Naive thymus-derived CD4-positive, alpha-beta T cell (primary cell): ENCODE measurements around the gene KCNN2. TPM values are rescaled to one million over a fixed set of nuclear protein-coding genes. Genes with fewer than 3 reads are reported as not detected.

ENCODE experiments used
- ATAC-seq: fragments of 150-1000 bp; cut with Tn5 transposase; 2 replicates; pipeline ENCODE4 v1.10.0; 2021; ENCODE audit warnings: mild to moderate bottlenecking, moderate library complexity
- CTCF ChIA-PET: fragments of 350-600 bp; sonication (Branson Sonifier 250); formaldehyde crosslinking; loops from one replicate; lab custom pipeline; 2021; ENCODE audit warnings: antibody characterized with exemption; lab: Charles Lee
- POLR2A ChIA-PET: fragments of 350-600 bp; sonication (Branson Sonifier 250); formaldehyde crosslinking; loops from one replicate; lab custom pipeline; 2021; ENCODE audit warnings: antibody characterized with exemption, inconsistent platforms; lab: Charles Lee
- DNase-seq, 9 donors: peaks; one replicate each; pipeline versions ENCODE4 v3.0.0 to v3.0.0-alpha.2; 2020 to 2022; ENCODE audit warnings: mixed read lengths in 1 of 9
- H3K27ac ChIP-seq: one replicate; pipeline ENCODE4 v1.7.0; 2013; ENCODE audit warnings: mild to moderate bottlenecking, low read depth, low read length, moderate library complexity
- H3K27me3 ChIP-seq, 2 donors: one replicate each; pipeline ENCODE4 v1.7.0; 2013; ENCODE audit warnings: low read length in 2 of 2, mild to moderate bottlenecking in 2 of 2, moderate library complexity in 2 of 2; ENCODE audit not compliant: control insufficient read depth in 2 of 2, insufficient read depth in 2 of 2
- H3K36me3 ChIP-seq, 3 experiments: 1 replicate in 2 of 3; 2 replicates in 1 of 3; pipeline ENCODE4 v1.7.0; 2013; ENCODE audit warnings: low read length in 3 of 3, mild to moderate bottlenecking in 3 of 3, moderate library complexity in 1 of 3; ENCODE audit not compliant: insufficient read depth in 3 of 3, control insufficient read depth in 2 of 3
- H3K4me1 ChIP-seq, 2 donors: one replicate each; pipeline ENCODE4 v1.7.0; 2013; ENCODE audit warnings: low read length in 2 of 2, mild to moderate bottlenecking in 2 of 2, moderate library complexity in 1 of 2; ENCODE audit not compliant: control insufficient read depth in 2 of 2, insufficient read depth in 2 of 2
- H3K4me3 ChIP-seq: 2 replicates; pipeline ENCODE4 v1.7.0; 2013; ENCODE audit warnings: mild to moderate bottlenecking, low read length
- H3K9me3 ChIP-seq, 3 experiments: 1 replicate in 2 of 3; 2 replicates in 1 of 3; pipeline ENCODE4 v1.7.0; 2013; ENCODE audit warnings: low read length in 3 of 3; ENCODE audit not compliant: control insufficient read depth in 2 of 3
- H3K27ac Mint-ChIP-seq, 9 donors: one replicate each; pipeline ENCODE4 v1.8.0; 2020 to 2022; ENCODE audit warnings: mixed read lengths in 9 of 9, mild to moderate bottlenecking in 8 of 9, moderate library complexity in 5 of 9, inconsistent platforms in 2 of 9
- H3K27me3 Mint-ChIP-seq, 5 donors: one replicate each; pipeline ENCODE4 v1.8.0; 2021 to 2022; ENCODE audit warnings: mixed read lengths in 5 of 5, mild to moderate bottlenecking in 1 of 5
- H3K36me3 Mint-ChIP-seq, 5 donors: one replicate each; pipeline ENCODE4 v1.8.0; 2020 to 2022; ENCODE audit warnings: mixed read lengths in 5 of 5, mild to moderate bottlenecking in 3 of 5, inconsistent platforms in 1 of 5
- H3K4me1 Mint-ChIP-seq, 7 donors: one replicate each; pipeline ENCODE4 v1.8.0; 2020 to 2022; ENCODE audit warnings: mixed read lengths in 7 of 7, mild to moderate bottlenecking in 3 of 7, inconsistent platforms in 1 of 7
- H3K4me3 Mint-ChIP-seq, 10 donors: one replicate each; pipeline ENCODE4 v1.8.0; 2020 to 2022; ENCODE audit warnings: mild to moderate bottlenecking in 10 of 10, mixed read lengths in 10 of 10, moderate library complexity in 6 of 10, inconsistent platforms in 2 of 10
- H3K9me3 Mint-ChIP-seq, 11 donors: one replicate each; pipeline ENCODE4 v1.8.0; 2020 to 2022; ENCODE audit warnings: mixed read lengths in 11 of 11, mild to moderate bottlenecking in 4 of 11, inconsistent platforms in 1 of 11, moderate library complexity in 1 of 11
- intact Hi-C, 2 donors: fragments of 100-400 bp; cut with micrococcal nuclease; formaldehyde crosslinking; loops; one replicate each; pipeline ENCODE4 v1.15.1; 2023
- polyA plus RNA-seq, 2 donors: library from polyadenylated mRNA; unstranded; fragments of 300-500 nt; fragmentation: Illumina TruSeq; gene quantifications; one replicate each; pipeline ENCODE4 v1.2.3, GENCODE V29; 2021
- total RNA-seq, 6 experiments: library from RNA in 5 of 6; stranded (reverse) in 5 of 6; gene quantifications; 1 replicate in 5 of 6; 2 replicates in 1 of 6; pipeline ENCODE4 v1.2.3 and lab custom pipeline; 2021 to 2026

The KCNN2 gene
- total and polyA plus RNA-seq, 7 experiments from 2014 or later: not detected

DNA sequence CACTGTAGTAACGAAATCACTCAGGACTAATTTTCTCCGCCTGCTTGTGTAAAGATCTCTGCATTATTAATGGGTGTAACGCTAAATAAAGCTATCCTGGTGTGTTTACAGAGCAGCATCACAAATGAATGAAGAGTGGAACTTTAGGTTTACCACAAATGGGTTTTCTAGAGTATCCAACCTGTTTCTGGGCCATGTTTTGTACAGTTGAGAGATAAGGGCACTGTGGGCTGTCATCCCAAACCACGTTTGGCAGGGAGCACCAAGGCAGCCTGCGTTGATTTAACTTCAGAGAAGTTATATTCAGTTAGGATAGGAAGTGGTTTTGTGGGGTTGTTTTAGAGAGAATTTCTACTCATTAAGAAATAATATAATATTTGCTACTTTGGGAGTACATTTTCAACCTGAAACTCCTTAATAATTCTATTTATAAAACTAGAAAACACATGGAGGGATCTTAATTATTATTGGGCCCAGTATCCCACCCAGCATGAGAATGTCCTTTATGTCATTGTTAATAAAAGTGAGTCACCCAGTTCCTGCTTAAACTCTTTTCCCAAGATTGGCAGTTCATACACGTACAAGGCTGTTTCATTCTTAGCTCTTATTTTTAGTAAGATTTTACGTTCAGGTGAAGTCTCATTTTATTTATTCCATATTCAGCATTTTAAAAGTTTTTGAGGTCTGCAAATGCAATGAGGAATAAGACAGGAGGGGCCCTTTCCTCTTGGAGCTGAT is 8.0 kb downstream of the KCNN2 start:
- CTCF ChIA-PET: no interaction called here
- no peak for DNase-seq
- Histone ChIP-seq H3K27ac (no peak overlapping the region), H3K27me3 (no peaks in the 10 kb centered on the region), H3K9me3 (no peaks in the 10 kb centered on the region), H3K4me1 (no peaks in the 10 kb centered on the region), H3K4me3 (no peak overlapping the region), H3K36me3 (no peaks in the 10 kb centered on the region)
- Mint-ChIP-seq H3K4me1 (no peaks in the 10 kb centered on the region), H3K4me3 (no peak overlapping the region), H3K27me3 (peaks cover 2 to 11% (median 6%) of the 10 kb centered on the region in 5 donors), H3K36me3 (no peaks in the 10 kb centered on the region), H3K27ac (no peak overlapping the region), H3K9me3 (peaks cover 0 to 6% (median 0%) of the 10 kb centered on the region in 11 donors)
- intact Hi-C loops: no loop called here
- POLR2A ChIA-PET: no interaction called here
- ATAC-seq: no peak

DNA sequence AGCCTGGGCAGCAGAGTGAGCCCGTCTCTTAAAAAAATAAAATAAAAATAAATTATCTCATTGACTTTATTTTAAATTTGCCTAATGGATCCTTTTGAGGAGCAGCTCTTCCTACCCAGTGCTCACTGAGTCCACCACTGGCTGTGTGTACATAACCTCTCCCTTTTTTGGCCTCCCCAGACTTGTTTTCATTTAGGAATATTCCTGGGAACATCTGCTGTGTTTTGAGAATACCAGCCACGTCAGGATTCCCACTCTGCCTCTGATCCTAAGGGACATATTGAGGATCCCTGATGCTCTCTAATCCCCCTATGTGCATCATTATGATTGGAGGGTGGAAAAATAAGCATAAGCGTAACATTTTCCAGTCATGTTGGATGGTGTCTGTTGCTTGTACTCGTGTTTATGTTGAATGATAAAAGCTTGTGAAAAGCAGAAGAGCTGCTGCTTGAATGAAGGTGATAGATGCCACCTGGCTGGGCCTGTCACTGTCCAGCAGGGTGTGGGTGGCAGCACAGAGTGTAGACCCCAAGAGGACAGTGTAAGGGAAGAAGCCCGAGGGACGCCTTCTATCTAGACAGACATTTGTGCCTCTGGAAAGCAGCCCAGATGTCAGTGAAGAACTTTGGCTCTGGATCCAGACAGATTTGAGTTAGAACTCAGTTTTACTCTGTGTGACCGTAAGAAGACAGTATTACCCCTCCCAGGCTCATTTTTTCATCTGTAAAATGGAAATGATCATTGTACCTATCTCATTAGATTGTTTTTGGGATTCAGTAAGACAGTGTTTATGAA is 15.4 kb downstream of the KCNN2 start:
- Histone ChIP-seq H3K4me1 (no peaks in the 10 kb centered on the region), H3K27me3 (no peaks in the 10 kb centered on the region), H3K4me3 (no peak overlapping the region), H3K27ac (no peak overlapping the region), H3K36me3 (no peaks in the 10 kb centered on the region), H3K9me3 (no peaks in the 10 kb centered on the region)
- no peak for DNase-seq
- no peak overlapping the region for H3K4me3 Mint-ChIP-seq
- H3K27me3 Mint-ChIP-seq: peaks cover 0 to 4% (median 0%) of the 10 kb centered on the region in 5 donors
- H3K9me3 Mint-ChIP-seq: peaks cover 0 to 9% (median 0%) of the 10 kb centered on the region in 11 donors
- no peak for ATAC-seq
- H3K36me3 Mint-ChIP-seq: no peaks in the 10 kb centered on the region
- H3K27ac Mint-ChIP-seq: no peak overlapping the region
- intact Hi-C loops: no loop called here
- POLR2A ChIA-PET: no interaction called here
- H3K4me1 Mint-ChIP-seq: no peaks in the 10 kb centered on the region
- CTCF ChIA-PET: no interaction called here

DNA sequence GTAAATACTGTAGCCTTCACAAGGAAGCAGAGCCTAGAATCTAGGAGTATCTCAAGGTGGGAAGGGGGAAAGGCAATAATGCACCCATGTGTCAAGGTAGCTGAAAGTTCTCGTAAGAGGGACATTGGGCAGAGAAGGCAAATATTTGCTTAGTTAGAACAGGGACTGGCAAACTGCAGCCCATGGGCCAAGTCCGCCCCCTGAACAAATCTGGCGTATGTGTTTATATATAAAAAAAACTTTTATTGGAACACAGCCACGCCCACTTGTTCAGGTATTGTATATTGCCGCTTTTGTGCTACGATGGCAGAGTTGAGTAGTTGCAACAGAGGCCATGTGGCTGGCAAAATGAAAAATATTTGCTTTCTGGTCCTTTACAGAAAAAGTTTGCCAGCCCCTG is 16.1 kb downstream of the KCNN2 start:
- no peaks in the 10 kb centered on the region for H3K4me1 Mint-ChIP-seq

DNA sequence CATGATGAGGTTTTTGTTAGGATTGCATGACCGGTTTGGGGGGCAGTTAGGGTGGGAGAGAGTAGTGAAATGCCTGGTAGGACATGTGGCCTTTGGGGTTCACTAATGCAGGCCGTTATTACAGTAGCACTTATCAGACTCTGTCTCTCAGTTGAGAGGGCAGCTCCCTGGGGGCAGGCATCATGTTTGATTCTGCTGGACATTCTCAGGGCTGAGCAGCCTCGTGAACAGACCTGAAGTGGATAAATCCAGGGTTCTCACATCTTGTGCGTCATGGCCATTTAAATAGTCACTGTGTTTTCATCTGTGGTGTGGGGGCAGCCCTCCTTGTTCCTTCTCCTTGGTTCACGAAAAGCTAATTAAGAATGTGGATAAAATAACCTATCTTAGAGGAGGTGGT is 18.9 kb downstream of the KCNN2 start:
- CTCF ChIA-PET: no interaction called here
- no peaks in the 10 kb centered on the region for H3K4me1 Mint-ChIP-seq
- POLR2A ChIA-PET: no interaction called here
- Histone ChIP-seq H3K27ac (no peak overlapping the region), H3K4me3 (no peak overlapping the region), H3K27me3 (no peaks in the 10 kb centered on the region), H3K9me3 (no peaks in the 10 kb centered on the region), H3K4me1 (no peaks in the 10 kb centered on the region), H3K36me3 (no peaks in the 10 kb centered on the region)
- no peak overlapping the region for H3K27ac Mint-ChIP-seq
- H3K36me3 Mint-ChIP-seq: no peaks in the 10 kb centered on the region
- intact Hi-C loops: no loop called here
- no peak for DNase-seq
- no peak overlapping the region for H3K4me3 Mint-ChIP-seq
- no peak for ATAC-seq
- peaks cover 0 to 4% (median 0%) of the 10 kb centered on the region in 5 donors for H3K27me3 Mint-ChIP-seq
- H3K9me3 Mint-ChIP-seq: peaks cover 0 to 4% (median 0%) of the 10 kb centered on the region in 11 donors

More for the DNA sequence above, 16.1 kb downstream of the KCNN2 start:
- no peak for ATAC-seq
- Histone ChIP-seq H3K27ac (no peak overlapping the region), H3K9me3 (no peaks in the 10 kb centered on the region), H3K36me3 (no peaks in the 10 kb centered on the region), H3K4me1 (no peaks in the 10 kb centered on the region), H3K4me3 (no peak overlapping the region), H3K27me3 (no peaks in the 10 kb centered on the region)
- Mint-ChIP-seq H3K27me3 (peaks cover 0 to 4% (median 0%) of the 10 kb centered on the region in 5 donors), H3K27ac (no peak overlapping the region), H3K36me3 (no peaks in the 10 kb centered on the region), H3K4me3 (no peak overlapping the region), H3K9me3 (peaks cover 0 to 9% (median 0%) of the 10 kb centered on the region in 11 donors)
- ChIA-PET CTCF (no interaction called here), POLR2A (no interaction called here)
- no peak for DNase-seq
- intact Hi-C loops: no loop called here

DNA sequence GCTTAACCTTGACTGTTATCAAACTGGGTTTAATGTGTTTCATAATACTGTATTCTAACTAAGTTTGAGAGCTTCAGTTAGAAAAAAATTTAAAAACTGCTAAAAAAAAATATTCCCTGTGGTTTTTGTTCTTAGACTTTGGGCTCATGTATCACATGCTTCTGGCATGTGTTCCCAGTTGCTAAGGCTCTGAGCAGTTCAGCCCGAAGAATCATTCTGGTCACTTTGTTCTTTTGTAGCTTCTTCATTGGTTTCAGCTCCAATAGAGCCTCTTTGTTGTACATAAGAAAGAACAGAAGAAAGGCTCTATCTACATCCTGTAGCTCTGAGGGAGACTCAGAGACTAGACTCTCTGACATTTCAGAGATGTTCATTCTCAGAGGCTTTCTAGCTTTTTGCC is 25.6 kb downstream of the KCNN2 start:
- no peak overlapping the region for H3K27ac Mint-ChIP-seq
- Histone ChIP-seq H3K9me3 (no peaks in the 10 kb centered on the region), H3K4me1 (no peaks in the 10 kb centered on the region), H3K27me3 (no peaks in the 10 kb centered on the region), H3K36me3 (no peaks in the 10 kb centered on the region), H3K27ac (no peak overlapping the region), H3K4me3 (no peak overlapping the region)
- DNase-seq (no peak), ATAC-seq (no peak)
- intact Hi-C loops: no loop called here
- H3K4me3 Mint-ChIP-seq: no peak overlapping the region
- H3K4me1 Mint-ChIP-seq: no peaks in the 10 kb centered on the region
- no peaks in the 10 kb centered on the region for H3K27me3 Mint-ChIP-seq
- peaks cover 0 to 4% (median 0%) of the 10 kb centered on the region in 11 donors for H3K9me3 Mint-ChIP-seq
- ChIA-PET CTCF (no interaction called here), POLR2A (no interaction called here)
- H3K36me3 Mint-ChIP-seq: no peaks in the 10 kb centered on the region

DNA sequence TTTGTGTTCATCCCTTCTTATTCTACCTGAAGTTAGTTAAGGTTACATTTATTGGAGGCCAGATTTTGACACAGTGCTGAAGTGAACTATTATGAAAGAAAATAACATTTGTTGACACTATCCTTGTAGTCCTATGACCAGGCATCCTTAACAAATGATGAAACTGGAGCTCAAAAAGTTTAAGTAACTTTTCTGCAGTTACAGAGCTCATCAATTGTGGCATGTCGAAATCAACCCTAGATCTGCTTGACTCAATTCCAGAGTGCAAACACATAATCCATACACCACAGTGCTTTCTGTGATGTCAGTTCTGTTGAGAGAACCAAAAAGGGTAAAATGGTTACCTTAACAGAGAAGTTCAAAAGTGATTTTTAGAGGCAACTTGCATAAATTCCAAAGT is 28.6 kb downstream of the KCNN2 start:
- ChIA-PET POLR2A (no interaction called here), CTCF (no interaction called here)
- Mint-ChIP-seq H3K27ac (no peak overlapping the region), H3K9me3 (peaks cover 0 to 4% (median 0%) of the 10 kb centered on the region in 11 donors), H3K4me1 (no peaks in the 10 kb centered on the region), H3K27me3 (no peaks in the 10 kb centered on the region), H3K4me3 (no peak overlapping the region), H3K36me3 (no peaks in the 10 kb centered on the region)
- H3K27me3 ChIP-seq: no peaks in the 10 kb centered on the region
- intact Hi-C loops: no loop called here
- ATAC-seq (no peak), DNase-seq (no peak)
- no peak overlapping the region for H3K27ac ChIP-seq
- no peaks in the 10 kb centered on the region for H3K36me3 ChIP-seq
- no peaks in the 10 kb centered on the region for H3K9me3 ChIP-seq
- H3K4me3 ChIP-seq: no peak overlapping the region
- H3K4me1 ChIP-seq: no peaks in the 10 kb centered on the region
